HG02885 (cell line): ENCODE data around the gene IL23A.

Experiments used
- ATAC-seq: cut with Tn5 transposase; IDR thresholded peaks from one replicate; pipeline ENCODE4 v1.9.1; 2021; ENCODE audit warnings: mild to moderate bottlenecking; ENCODE audit not compliant: unreplicated experiment, poor library complexity

Gene IL23A, protein sequence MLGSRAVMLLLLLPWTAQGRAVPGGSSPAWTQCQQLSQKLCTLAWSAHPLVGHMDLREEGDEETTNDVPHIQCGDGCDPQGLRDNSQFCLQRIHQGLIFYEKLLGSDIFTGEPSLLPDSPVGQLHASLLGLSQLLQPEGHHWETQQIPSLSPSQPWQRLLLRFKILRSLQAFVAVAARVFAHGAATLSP

DNA sequence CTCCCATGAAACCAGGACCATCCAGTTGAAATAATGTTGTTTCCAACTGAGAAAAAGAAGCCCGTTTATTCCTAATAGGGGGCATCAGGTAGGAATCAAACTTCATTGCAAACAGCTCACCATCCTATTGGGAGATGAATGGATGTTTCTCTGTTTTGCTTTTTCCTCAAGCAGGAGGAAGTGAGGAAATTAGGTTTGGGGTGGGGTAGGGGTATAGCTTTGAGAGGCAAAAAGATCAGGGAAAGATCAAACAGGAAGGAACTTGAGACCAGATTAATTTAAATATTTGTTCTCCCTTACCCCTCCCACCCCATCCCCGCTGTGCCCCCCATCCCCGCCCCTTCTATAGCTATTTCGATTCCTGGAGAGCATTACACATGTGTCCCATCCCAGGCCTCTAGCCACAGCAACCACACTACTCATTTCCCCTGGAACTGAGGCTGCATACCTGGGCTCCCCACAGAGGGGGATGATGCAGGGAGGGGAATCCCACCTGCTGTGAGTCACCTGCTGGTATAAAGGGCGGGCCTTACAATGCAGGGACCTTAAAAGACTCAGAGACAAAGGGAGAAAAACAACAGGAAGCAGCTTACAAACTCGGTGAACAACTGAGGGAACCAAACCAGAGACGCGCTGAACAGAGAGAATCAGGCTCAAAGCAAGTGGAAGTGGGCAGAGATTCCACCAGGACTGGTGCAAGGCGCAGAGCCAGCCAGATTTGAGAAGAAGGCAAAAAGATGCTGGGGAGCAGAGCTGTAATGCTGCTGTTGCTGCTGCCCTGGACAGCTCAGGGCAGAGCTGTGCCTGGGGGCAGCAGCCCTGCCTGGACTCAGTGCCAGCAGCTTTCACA, at the start of gene IL23A:
Gene IL23A (plus strand): TSS at position 577 of the 850 bp plus-strand sequence. CDS start 161 bp downstream, at position 738.
- peak; percentile 29 for ATAC-seq

DNA sequence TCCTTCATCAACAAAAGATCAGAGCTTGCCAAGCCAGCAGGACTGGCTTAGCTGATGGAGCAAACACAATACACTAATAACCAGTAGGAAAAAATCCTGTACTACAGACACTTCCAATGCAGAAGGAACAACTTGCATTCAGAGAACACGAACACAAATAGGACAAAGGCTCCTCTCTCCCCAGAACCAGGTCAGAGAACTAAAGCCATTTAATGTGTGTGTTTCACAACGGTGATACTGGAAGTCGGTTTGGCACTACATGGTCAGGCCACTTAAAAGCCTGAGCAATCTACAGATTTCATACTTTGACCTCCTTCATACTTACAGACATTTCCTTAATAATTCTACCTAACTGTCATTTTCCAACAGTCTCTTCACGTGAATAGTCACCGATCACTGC, 44.9 kb upstream of the IL23A start:
- no peak for ATAC-seq

- no peak for ATAC-seq
These were observed 42.4 kb upstream of the IL23A start for GRCh38 chr12:56296295-56296694.

DNA sequence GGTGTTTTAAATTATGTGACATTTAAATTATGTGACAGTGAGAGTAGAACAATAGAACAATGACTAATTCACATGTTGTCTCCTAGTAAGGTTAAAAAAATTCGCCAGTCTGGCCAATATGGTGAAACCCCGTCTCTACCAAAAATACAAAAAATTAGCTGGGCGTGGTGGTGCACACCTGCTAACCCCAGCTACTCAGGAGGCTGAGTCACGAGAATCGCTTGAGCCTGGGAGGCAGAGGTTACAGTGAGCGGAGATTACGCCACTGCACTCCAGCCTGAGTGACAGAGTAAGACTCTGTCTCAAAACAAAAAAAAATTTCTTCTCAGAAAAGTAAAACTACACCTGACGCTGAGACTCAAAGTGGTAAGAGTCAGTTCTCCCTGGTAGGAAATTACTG, 41.3 kb upstream of the IL23A start:
- no peak for ATAC-seq

GRCh38 chr12:56298828-56299227, 39.9 kb upstream of the IL23A start:
- ATAC-seq: no peak

- peak; percentile 9 for ATAC-seq
These were observed 39.3 kb upstream of the IL23A start for GRCh38 chr12:56299308-56299852.

DNA sequence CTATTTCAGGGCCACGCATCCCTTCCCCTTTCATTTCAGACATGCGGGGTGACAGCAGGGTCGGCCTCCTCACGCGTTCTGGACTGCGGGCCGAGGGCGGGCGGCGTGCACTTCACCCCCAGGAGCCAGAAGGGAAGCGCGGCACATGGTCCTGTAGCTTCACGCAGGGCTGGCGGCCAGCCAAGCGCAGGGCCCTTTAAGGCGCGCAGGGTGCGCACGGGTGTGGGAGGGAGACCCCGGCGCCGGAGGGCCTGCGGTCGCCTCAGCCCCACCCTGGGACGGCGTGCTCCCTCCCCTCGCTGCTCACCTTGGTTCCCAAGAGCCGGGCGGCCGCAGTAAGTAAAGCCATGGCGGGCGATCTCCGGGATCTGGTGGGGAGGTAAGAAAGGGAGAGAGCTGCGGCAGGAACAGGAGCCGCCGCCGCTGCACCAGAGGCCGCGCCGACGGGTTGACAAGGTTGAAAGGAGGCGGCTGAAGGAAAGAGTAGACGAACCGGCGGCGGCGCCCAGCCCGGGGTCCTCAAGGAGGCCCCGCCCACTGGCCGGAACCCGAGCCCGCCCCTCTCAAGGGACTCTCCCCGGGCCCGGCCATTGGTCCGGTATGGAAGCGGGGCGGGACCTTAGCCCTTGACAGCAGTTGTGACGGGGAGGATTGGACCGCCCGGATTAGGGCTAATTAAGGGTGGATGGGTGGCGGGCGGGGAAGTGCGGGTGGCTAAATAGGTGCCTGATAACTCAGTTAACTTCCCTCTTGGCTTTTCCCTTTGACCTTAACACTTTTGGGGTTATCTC, 38.6 kb upstream of the IL23A start, which contains the start of gene CS:
Gene CS (minus strand): TSS at position 478 of the 791 bp plus-strand sequence. CDS start 129 bp downstream, at position 349.
- peak; percentile 94 for ATAC-seq

- ATAC-seq: no peak
These were observed 37.8 kb upstream of the IL23A start for GRCh38 chr12:56300644-56301464.

DNA sequence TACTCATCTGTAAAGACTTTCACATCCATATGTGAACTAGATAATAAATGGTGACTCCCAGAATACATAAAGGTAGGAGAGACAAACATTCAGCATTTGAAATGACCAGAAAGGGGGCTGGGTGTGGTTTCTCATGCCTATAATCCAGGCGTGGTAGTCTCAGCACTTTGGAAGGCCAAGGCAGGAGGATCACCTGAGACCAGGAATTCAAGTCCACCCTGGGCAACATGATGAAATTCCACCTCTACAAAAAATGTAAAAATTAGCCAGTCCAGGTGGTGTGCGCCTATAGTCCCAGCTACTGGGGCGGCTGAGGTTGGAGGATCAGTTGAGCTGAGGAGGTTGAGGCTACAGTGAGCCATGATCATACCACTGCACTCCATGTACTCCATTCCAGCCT, 34.4 kb upstream of the IL23A start:
- no peak for ATAC-seq

- no peak for ATAC-seq
These were observed 33.7 kb upstream of the IL23A start for GRCh38 chr12:56304872-56305590.

DNA sequence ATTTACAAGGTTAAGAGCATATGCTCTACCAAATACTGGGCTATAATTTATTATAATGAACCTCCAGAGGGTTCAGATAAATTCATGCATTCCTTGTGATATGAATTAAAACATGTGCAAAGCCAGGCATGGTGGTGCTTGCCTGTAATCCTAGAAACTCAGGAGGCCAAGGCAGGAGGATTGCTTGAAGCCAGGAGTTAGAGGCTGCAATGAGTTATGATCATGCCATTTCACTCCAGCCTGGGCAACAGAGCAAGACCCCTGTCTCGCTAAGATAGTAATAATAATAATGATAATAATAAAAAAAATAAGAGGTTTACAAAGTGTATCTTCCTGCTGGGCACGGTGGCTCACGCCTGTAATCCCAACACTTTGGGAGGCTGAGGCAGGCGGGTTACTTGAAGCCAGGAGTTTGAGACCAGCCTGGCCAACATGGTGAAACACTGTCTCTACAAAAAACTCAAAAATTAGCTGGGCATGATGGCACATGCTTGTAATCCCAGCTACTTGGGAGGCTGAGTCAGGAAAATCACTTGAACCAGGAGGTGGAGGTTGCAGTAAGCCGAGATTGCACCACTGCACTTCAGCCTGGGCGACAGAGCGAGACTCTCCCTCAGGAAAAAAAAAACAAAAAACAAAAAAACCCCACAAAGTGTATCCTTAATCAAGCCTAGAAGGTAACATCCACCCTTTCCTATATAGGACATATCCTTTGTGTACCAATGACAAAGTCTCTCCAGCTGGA, 31.3 kb upstream of the IL23A start:
- ATAC-seq: no peak

DNA sequence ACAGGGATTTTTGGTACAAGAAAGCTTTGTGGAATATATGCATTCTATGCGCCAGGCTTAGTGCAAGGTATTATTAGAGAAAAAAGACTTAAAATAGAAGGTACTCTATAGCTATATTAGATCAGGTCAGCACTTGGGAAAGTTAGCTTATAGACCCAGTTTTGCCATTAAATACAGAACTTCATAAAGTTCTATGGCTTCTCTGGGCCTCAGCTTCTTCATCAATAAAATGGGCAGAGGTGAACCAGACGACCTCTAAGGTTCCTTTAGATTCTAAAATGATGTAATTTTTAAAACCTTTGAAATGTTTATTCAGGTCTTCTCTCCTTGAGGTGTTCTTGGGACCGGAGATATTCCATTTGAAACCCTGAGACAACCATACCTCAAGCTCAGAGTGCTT, 30.0 kb upstream of the IL23A start:
- ATAC-seq: no peak

GRCh38 chr12:56311003-56311402, 27.7 kb upstream of the IL23A start:
- no peak for ATAC-seq

GRCh38 chr12:56315249-56315621, 23.4 kb upstream of the IL23A start:
- no peak for ATAC-seq

- peak; percentile 91 for ATAC-seq
These were observed 22.8 kb upstream of the IL23A start, which contains the start of gene CNPY2 for GRCh38 chr12:56315622-56316473. Gene CNPY2, minus strand, starts transcription at chr12:56315988. Its CDS starts 771 bp downstream, at chr12:56315217.

DNA sequence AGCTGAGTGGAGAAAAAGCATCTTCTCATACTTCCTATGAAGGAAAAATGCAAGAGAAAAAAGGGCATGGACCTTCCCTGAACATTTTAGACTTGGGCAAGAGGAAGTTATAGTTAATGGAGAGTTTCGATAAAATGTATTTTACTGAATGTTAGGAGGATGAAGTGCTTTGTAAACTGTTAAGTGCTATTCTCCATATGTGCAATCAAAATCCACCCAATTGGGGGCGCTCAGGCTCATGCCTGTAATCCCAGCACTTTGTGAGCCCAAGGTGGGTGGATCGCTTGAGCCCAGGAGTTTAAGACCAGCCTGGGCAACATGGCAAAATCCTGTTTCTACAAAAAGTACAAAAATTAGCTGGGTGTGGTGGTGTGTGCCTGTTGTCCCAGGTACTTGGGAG, 21.0 kb upstream of the IL23A start:
- ATAC-seq: no peak

DNA sequence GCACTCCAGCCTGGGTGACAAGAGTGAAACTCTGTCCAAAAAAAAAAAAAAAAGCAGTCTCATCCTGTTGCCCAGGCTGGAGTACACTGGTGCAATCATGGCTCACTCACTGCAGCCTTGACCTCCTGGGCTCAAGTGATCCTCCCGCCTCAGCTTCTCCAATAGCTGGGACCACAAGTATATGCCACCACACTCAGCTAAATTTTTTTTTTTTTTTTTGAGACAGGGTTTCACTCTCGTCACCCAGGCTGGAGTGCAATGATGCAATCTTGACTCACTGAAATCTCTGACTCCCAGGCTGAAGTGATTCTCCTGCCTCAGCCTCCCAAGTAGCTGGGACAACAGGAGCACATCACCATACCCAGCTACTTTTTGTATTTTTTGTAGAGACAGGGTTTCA, 17.7 kb upstream of the IL23A start:
- no peak for ATAC-seq
